GM21619 (cell line): Measurements from ENCODE around the gene FBXL19.
"Not testable (repeated sequence)": the region's sequence is repeated elsewhere in the genome, so short reads cannot be mapped to it uniquely, and the experiment has no call there.

Experiments
- ATAC-seq: cut with Tn5 transposase; IDR thresholded peaks from one replicate; pipeline ENCODE4 v1.9.1; 2021; ENCODE audit not compliant: unreplicated experiment

FBXL19 gene, protein sequence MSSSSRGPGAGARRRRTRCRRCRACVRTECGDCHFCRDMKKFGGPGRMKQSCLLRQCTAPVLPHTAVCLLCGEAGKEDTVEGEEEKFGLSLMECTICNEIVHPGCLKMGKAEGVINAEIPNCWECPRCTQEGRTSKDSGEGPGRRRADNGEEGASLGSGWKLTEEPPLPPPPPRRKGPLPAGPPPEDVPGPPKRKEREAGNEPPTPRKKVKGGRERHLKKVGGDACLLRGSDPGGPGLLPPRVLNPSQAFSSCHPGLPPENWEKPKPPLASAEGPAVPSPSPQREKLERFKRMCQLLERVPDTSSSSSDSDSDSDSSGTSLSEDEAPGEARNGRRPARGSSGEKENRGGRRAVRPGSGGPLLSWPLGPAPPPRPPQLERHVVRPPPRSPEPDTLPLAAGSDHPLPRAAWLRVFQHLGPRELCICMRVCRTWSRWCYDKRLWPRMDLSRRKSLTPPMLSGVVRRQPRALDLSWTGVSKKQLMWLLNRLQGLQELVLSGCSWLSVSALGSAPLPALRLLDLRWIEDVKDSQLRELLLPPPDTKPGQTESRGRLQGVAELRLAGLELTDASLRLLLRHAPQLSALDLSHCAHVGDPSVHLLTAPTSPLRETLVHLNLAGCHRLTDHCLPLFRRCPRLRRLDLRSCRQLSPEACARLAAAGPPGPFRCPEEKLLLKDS

DNA sequence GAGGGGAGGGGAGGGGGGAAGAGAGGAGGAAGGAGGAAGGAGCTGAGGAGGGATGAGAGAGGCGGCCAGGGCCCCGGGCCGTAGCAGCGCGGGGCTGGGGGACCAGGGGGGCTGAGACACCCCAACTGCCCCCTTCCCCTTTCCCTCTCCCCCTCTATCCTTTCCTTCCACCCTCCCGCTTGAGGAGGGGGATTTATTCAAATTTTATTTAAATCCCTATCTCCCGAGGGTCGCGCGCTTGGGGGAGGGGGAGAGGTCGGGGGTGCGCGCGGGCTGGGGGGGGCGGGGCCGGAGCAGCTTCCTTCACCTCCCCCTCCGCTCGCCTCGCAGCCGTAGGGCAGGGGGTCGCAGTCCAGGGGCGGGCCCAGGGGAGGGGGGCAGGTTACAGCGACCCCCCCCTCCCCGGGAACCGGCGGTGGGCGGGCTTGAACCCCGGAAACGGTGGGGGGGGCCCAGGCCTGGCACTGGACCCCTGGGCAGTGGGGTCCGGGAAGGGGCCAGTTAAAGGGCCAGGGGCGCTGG is at the start of gene FBXL19:
FBXL19 (plus strand) TSS at position 19 of the 522 bp plus-strand sequence. CDS start 2,183 bp downstream, outside the sequence.
- no peak for ATAC-seq

DNA sequence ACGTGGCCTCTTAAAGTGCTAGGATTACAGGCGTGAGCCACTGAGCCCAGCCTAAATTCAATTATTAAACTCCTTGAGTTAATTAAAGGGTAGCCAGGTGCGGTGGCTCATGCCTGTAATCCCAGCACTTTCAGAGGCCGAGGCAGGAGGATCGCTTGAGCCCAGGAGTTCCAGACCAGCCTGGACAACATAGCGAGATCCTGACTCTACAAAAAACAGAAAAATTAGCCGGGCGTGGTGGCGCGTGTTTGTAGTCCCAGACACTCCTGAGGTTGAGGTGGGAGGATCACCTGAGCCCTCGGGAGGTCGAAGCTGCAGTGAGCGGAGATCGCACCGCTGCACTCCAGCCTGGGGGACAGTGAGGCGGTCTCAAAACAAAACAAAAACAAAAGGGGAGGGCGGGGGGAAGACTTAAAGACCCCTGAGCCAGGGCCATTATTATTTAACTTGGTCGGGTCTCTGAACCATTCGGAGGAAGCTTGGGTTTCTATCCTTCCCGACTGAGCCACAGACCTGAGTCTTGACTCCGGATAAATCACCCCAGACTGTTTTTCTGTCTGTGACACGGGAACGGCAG is 49.0 kb upstream of the FBXL19 start:
- ATAC-seq = no peak

DNA sequence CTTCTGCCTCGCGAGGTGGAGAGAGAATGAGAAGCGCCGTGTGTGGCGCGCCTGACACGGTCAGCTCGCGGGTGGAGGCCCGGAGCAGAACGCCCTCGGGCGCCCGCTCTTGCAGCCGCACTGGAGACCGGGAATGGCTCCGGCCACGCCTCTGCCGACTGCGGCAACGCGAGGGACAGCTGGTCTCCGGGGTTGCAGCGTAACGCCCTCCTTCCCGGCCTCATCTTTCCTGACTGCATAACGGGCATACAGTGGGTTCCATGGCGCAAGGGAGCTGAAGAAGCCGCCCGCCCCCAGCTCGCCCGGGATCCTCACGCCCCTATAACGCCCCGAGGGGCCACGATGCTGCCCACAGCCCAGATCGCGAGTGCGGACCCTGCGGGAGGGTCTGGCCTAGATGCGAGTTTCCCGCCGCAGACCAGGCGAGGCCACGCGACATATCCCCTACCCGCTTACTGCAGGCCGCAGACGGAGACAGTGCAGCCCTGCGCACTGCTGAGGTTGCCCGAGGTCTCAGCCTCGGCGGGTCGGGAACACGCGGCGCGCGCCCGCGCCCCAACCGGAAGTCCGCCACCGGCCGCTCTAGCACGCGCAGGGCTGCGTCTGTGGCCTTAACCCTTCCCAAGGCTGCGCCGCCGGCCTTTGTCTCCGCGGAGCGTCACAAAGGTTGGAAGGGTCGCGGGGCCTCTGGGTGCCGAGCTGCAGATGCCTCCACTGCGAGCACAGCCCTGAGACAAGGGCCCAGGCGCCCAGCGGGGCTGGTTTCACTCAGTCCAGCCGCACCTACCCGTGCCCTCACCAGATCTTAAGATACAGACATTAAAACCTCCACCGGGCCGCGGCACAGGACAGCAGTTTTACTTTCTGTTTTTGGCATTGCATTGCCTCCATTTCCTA is 48.3 kb upstream of the FBXL19 start:
- peak; percentile 75 for ATAC-seq

DNA sequence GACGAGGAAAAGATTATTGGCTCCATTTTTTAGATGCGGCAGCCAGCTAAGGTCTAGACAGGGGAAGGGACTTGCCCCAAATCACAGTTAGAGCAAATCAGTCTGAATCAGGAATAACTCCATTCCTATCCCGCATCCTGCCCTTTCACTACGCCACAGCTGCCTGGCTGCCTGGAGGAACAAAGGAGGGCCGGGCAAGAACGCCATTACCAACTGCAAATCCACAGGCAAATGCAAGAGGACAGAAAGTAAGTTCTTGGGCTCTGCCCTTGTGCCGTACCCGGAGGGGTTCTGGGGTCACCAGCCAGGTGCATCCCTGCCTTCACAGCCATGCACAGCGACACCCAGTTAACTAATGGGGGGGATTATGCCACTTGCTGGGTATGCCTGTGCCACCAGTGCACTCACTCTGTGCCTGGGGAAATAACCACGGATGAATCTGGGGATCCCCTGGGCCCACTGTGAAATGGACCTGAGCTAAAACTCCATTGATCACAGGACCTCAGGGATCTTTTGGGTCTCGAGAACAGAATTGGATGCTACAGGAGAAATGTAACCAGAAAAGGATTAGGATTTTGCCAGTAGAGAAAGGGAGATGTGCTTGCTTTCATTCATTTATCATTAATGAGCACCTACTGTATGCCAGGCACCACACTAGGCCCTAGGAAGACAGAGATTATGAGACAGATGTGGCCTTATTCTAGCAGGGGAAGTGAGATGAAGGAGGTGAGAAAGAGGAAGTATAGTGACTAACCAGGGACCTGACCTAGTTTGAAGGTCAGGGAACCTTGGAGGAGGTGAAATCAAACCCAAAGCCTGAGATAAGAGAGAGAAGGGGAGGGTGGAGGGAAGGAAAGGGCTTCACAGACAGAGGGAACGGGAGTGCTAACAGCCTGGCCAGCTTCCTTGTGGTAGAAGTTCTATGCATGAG is 47.2 kb upstream of the FBXL19 start:
- no peak for ATAC-seq

DNA sequence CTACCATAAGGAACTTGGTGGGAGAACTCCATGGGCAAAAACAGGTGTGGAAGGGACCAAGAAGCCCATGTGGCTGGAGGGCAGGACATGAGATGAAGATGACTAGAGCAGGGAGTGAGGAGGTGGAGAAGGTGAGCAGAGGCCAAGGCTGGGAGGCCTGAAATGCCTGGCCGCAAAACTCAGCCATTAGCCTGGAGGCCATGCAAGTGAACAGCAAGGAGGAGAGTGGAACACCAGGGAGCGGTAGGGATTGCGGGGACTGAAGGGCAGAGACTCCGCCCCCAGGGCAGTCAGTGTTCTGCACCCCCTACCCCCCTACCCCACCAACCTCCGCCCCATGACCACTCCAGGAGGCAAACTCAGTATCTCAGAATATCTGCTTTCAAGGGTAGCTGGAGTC is 46.5 kb upstream of the FBXL19 start:
- no peak for ATAC-seq

DNA sequence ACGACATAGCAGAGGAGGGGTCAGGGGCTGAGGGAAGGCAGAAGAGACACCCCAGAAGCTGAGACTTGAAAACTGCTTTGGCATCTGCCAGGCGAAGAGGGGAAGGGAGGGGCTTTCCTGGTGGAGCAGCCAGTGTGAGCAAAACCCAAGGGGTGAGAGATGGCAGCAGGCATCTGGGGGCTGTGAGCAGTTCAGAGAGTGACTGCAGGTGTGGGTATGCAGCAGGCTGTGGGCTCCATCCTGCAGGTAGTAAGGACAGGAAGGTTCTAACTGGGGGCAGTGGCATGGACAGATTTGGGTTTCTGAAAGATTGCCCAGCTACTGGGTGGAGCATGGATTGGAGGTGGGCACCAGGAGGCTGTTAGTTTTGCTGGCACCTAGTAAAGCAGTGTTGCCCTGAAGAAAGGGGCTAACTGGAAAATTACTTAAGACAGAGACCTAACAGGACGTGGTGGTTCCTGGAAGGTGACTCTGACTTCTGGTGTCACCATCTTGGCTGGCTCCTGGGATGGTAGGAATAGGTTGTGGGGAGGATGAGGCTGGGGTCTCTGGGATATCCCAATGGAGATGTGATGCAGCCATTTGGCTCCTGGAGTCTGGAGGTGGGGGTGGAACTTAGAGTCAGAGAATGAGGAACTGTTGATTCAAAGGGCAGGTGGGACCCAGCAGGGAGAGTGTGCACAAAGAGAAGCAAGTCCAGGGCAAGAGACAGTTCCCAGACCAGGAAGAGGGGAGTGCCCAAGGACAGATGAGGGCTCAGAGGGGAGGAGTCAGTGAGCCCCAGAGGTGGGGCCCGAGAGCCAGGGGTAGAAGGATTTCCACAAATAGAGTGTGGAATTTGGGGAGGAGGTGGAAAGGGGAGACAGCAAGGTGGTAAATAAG is 40.7 kb upstream of the FBXL19 start:
- ATAC-seq = no peak

DNA sequence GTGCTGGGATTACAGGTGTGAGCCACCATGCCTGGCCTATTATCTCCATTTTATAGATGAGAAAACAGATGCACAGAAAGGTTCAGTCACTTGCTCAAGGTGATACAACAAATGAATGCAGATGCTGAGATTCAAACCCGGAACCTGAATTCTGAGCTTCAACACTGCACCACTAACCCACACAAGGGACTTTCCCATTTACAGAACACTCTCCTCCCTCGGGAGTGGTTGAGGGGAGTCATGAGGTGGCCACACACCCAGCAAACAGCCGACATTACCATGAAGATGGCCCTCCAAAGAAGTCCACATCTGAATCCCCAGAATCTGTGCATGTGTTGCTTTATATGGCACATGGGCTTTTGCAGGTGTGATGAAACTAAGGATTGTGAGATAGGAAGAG is 38.6 kb upstream of the FBXL19 start:
- no peak for ATAC-seq

DNA sequence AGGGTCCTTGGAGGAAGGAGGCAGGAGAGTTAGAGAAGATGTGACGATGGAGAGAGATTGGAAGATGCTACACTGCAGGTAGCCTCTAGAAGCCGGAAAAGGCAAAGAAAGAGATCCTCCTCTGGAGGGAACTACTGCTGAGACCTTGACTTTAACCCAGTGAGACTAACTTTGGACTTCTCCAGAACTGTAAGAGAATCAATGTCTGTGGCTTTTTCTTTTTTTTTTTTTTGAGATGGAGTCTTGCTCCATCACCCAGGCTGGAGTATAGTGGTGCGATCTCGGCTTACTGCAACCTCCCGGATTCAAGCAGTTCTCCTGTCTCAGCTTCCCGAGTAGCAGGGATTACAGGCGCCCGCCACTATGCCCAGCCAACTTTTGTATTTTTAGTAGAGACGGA is 38.2 kb upstream of the FBXL19 start:
- no peak for ATAC-seq

DNA sequence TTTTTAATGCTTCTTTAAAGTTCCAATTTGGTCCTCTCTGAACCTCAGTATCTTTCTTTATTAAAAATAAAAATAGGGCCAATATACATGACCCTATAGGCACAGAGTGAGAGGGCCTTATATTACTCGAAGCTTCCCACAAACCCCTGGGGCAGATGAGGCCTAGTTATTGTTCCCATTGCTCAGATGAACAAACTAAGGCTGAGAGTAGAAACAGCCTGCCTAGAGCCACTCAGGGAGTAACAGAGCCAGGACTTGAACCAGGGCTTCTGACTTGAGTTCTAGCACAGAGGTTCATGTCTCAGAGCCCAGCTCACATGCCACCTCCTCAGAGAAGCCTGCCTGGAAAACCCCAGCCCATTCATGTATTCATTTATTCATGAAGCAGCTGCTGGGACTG is 37.2 kb upstream of the FBXL19 start:
- ATAC-seq = no peak

DNA sequence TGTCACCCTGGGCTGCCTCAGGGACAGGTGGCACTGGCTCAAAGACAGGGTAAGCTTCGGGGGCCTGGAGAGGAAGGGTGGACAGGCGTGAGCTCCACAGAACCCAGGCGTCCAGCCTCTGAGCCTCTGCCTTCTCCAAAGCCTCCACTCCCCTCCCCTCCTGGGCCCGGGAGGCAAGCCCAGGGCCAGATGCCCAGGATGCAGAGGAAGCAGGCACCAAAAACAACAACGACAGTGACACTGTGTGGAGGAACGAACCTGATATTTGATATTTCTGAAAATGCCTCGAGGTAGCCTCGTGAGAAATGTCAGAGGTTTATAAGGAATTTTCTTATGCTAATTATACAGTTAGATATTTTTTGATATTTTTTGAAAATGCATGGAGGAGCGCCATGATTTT is 35.4 kb upstream of the FBXL19 start:
- ATAC-seq = no peak

DNA sequence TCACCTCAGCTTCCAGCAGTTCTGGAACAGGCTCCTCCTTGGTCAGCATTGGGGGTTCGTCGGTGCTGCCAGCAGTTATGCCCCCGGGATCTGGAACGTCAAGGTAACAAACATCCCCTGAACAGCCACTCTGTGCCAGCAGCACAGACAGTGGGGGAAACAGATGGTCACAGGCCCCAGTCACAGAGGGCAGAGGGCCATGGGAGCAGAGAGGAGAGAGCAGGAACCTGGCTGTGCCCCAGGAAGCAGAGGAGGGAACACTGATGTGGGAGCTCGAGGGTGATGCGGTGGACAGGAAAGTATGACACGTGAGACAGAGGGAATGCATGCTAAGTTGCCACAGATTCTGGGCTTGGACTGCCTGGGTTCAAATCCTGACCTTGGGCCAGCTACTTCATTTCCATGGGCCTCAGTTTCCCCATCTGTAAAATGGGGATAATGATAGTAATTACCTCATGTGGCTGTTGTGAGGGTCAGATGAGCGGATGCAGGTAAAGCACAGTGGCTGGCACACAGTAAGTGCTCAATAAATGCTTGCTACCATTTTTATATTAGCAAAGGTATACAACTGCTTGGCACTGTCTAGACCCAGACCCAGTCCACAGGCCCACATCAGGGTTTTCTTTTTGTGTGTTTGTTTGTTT is 34.4 kb upstream of the FBXL19 start:
- no peak for ATAC-seq

DNA sequence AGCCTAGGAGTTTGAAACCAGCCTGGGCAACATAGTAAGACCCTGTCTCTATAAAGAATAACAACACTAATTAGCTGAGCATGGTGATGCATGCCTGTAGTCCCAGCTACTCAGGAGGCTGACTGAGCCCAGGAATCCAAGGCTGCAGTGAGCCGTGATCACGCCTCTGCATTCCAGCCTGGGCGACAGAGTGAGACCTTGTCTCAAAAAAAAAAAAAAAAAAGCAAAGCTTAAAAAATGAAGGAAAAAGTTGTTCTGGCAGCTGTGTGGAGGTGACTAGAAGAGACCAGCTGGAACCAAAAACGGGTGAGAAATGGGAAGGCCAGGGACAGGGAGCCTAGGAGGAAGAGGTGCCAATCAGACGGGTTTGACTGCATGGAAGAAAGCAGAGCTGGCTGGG is 33.7 kb upstream of the FBXL19 start:
- ATAC-seq = no peak

DNA sequence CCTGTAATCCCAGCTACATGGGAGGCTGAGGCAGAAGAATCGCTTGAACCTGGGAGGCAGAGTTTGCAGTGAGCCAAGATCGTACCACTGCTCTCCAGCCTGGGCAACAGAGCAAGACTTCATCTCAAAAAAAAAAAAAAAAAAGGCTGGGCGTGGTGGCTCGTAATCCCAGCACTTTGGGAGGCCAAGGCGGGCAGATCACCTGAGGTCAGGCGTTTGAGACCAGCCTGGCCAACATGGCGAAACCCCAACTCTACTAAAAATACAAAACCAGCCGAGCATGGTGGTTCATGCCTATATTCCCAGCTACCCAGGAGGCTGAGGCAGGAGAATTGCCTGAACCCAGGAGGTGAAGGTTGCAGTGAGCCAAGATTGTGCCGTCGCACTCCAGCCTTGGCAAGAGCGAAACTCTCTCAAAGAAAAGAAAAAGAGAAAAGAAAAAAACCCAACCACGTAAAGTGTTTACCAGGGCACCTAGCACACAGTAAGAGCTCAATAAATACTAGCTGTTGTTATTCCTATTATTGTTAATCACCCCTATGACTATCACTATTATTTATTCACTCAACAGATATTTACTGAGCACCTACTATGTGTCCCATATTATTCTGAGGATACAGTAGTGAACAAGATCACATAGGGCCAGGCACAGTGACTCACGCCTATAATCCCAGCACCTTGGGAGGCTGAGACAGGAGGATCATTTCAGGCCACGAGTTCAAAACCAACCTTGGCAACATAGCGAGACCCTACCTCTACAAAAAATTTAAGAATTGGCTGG is 32.1 kb upstream of the FBXL19 start:
- not testable (repeated sequence) for ATAC-seq

DNA sequence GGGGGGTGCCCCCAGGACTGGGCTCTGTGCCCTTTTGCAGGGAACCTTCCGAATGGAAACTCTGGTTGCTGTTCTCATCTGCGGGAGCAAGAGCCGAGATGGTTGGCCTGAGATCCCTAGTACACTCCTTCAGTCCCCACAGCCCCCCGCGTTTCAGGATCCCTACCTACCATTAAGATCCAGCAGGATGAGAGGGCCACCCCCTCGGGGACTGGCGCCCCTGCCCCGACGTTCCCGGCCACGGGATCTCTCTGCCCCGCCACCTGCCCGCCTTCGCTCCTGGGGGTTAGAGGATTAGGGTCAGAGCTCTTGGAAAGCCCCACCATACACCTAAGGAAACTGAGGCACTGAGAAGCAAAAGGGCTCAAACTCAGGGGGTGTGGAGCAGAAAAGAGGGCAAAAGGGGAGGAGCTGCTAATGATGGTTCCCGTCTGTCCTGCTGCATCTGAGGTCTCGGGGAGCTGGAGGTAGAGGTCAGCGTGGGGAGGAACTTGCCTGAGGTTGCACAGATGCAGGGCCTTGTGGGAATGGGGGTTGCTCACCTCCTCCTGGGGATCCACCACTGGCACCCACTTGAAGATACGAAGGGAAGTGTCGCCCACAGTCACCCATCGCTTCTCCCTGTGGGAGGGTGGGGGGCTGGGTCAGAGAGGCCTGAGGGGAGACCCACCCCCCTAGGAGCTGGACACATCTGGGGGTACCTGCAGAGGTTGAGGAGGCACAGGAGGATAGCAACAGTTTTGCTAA is 30.5 kb upstream of the FBXL19 start:
- ATAC-seq = no peak

DNA sequence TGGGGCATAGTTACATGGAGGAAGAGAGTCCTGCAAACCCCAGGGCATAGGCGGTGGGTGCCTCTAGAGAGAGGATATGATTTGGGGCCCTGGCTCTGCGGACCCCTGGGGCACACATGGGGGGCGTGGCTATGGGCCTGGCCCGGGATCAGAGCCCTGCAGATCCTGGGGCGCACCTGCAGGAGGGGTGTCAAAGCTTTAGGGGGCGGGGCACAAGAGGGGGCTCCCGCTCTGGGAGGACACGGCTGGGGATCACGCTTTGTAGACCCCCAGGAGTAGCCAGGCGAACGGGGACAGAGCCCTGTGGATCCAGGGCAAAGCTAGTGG is 30.0 kb upstream of the FBXL19 start:
- ATAC-seq = peak; percentile 12

DNA sequence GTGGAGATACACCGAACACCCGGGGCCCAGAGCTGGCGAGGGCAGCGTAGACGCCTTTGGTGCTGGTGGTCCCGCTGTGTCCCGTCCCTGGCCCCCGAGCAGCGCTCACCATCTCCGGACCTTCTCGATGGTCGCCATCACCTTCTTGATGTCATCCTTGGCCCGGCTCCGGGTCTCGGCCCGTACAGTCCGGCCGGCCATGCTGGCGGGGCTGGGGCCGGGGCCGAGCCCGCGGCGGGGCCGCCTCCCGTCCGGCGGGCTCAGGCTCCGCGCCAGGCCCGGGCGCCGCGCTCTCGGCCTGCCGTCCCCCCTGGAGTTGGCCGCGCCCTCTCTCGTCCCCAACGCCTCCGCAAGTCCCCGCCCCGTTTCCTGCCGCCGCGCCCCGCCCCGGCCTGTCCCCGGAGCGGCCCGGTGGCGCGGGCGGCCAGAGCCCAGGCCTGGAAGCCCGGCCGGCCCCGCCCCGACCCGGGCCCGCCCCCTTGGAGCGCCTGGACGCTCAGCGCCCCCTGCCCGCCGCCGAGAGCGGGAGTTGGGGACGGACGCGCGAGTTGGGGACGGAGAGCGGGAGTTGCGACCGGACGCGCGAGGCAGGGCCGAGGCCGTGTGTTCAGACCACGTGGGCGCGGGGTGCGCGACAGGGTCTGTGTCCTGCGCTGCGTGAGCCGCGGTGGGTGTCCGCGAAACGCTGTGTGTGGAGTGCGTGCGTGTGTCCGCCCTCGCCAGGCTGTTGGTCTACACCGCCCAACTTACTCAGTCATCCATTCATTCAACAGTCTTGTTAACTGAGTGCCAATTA is 29.4 kb upstream of the FBXL19 start, which contains the start of gene BCL7C:
BCL7C (minus strand) TSS at position 334 of the 796 bp plus-strand sequence; CDS start at position 201, 133 bp downstream.
- peak; percentile 70 for ATAC-seq
